Loucy (cell line): ENCODE data around the gene CLCNKB.
A peak's percentile ranks its signal among the peaks of the same experiment; 100 is the strongest.

Experiments
- H2AFZ ChIP-seq: fragments of 200-600 bp; sonication (generic); 2 replicates; pipeline ENCODE4 v1.6.0; 2016; ENCODE audit warnings: antibody characterized with exemption, mild to moderate bottlenecking, low read length, moderate library complexity
- H3F3A ChIP-seq: fragments of 200-600 bp; 2 replicates; pipeline ENCODE4 v1.6.0; 2016; ENCODE audit warnings: antibody characterized with exemption, low read depth, mild to moderate bottlenecking
- H3K27me3 ChIP-seq: fragments of 200-600 bp; sonication (generic); 2 replicates; pipeline ENCODE4 v1.6.1; 2014; ENCODE audit warnings: low read length, mild to moderate bottlenecking; ENCODE audit not compliant: insufficient read depth, poor library complexity, severe bottlenecking
- H3K36me3 ChIP-seq: fragments of 200-600 bp; sonication (generic); 2 replicates; pipeline ENCODE4 v1.6.1; 2016; ENCODE audit warnings: low read length; ENCODE audit not compliant: insufficient read depth
- H3K4me1 ChIP-seq: fragments of 200-600 bp; sonication (generic); 2 replicates; pipeline ENCODE4 v1.5.1; 2014; ENCODE audit warnings: low read length, mild to moderate bottlenecking; ENCODE audit not compliant: insufficient read depth, poor library complexity, severe bottlenecking
- H3K4me2 ChIP-seq: fragments of 200-600 bp; sonication (generic); 2 replicates; pipeline ENCODE4 v1.6.0; 2014; ENCODE audit warnings: antibody characterized with exemption, low read length, low read depth, mild to moderate bottlenecking; ENCODE audit not compliant: poor library complexity, severe bottlenecking
- H3K4me3 ChIP-seq: fragments of 200-600 bp; sonication (generic); 2 replicates; pipeline ENCODE4 v1.5.1; 2014; ENCODE audit warnings: low read length, mild to moderate bottlenecking, mixed read lengths; ENCODE audit not compliant: poor library complexity, severe bottlenecking
- H3K79me2 ChIP-seq: fragments of 200-600 bp; sonication (generic); 2 replicates; pipeline ENCODE4 v1.6.1; 2014; ENCODE audit warnings: low read length; ENCODE audit not compliant: insufficient read depth
- H3K9ac ChIP-seq: fragments of 200-600 bp; sonication (generic); 2 replicates; pipeline ENCODE4 v1.6.0; 2014; ENCODE audit warnings: mild to moderate bottlenecking, low read depth, low read length, moderate library complexity; ENCODE audit not compliant: poor library complexity, severe bottlenecking
- H3K9me2 ChIP-seq: fragments of 200-600 bp; sonication (generic); replicated peaks from 2 replicates; pipeline ENCODE4 v1.6.1; 2016; ENCODE audit warnings: low read depth, low read length, mixed read lengths
- H3K9me3 ChIP-seq: fragments of 200-600 bp; sonication (generic); 2 replicates; pipeline ENCODE4 v1.6.1; 2014; ENCODE audit warnings: mild to moderate bottlenecking, antibody characterized with exemption, low read length, low read depth; ENCODE audit not compliant: insufficient read depth
- H4K20me1 ChIP-seq: fragments of 200-600 bp; sonication (generic); 2 replicates; pipeline ENCODE4 v1.6.0; 2014; ENCODE audit warnings: antibody characterized with exemption, low read length, mild to moderate bottlenecking; ENCODE audit not compliant: insufficient read depth, poor library complexity, severe bottlenecking
- EZH2phosphoT487 ChIP-seq: fragments of 200-600 bp; IDR thresholded peaks from 2 replicates; pipeline ENCODE4 v1.6.1; 2018; ENCODE audit warnings: antibody characterized with exemption, mild to moderate bottlenecking, moderate library complexity, borderline replicate concordance
- TF ChIP-seq, protein P1 (sequence below): fragments of 200-600 bp; sonication (generic); conservative IDR thresholded peaks from 2 replicates; pipeline ENCODE4 v1.5.1; 2014; ENCODE audit warnings: mild to moderate bottlenecking, antibody characterized with exemption, low read length

Gene CLCNKB

DNA sequence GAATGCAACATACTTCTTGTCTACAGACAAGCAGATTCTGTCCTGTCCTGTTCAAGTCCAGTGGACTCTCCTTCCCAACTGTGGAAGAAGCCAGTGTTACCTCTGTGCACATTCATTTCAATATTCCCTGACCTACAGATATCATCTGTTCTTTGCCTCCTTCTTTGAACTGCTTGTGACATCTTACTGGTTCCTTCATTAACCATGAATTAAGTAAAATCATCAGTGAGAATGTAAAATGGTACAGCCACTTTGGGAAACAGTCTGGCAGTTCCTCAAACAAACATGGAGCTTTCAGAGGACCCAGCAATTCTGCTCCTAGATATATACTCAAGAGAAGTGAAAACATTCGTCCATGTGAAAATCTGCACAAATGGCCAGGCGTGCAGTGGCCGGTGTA is 32.7 kb upstream of the CLCNKB start:
- no peak overlapping the region for H3K9ac ChIP-seq
- H3K9me3 ChIP-seq, result no peaks in the 10 kb centered on the region
- no peaks in the 10 kb centered on the region for H3K4me1 ChIP-seq
- H3K4me2 ChIP-seq, result no peak overlapping the region
- H3K4me3 ChIP-seq, result no peak overlapping the region
- no peak overlapping the region for H2AFZ ChIP-seq
- no peaks in the 10 kb centered on the region for H4K20me1 ChIP-seq
- H3F3A ChIP-seq, result no peaks in the 10 kb centered on the region
- H3K27me3 ChIP-seq, result no peaks in the 10 kb centered on the region
- no peaks in the 10 kb centered on the region for H3K79me2 ChIP-seq
- no peaks in the 10 kb centered on the region for H3K36me3 ChIP-seq
- H3K9me2 ChIP-seq, result no peaks in the 10 kb centered on the region
- no peak for TF ChIP-seq EZH2phosphoT487
- TF ChIP-seq, protein P1, sequence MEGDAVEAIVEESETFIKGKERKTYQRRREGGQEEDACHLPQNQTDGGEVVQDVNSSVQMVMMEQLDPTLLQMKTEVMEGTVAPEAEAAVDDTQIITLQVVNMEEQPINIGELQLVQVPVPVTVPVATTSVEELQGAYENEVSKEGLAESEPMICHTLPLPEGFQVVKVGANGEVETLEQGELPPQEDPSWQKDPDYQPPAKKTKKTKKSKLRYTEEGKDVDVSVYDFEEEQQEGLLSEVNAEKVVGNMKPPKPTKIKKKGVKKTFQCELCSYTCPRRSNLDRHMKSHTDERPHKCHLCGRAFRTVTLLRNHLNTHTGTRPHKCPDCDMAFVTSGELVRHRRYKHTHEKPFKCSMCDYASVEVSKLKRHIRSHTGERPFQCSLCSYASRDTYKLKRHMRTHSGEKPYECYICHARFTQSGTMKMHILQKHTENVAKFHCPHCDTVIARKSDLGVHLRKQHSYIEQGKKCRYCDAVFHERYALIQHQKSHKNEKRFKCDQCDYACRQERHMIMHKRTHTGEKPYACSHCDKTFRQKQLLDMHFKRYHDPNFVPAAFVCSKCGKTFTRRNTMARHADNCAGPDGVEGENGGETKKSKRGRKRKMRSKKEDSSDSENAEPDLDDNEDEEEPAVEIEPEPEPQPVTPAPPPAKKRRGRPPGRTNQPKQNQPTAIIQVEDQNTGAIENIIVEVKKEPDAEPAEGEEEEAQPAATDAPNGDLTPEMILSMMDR, result no peak

GRCh38 chr1:16011936-16012589 is 31.5 kb upstream of the CLCNKB start:
- Histone ChIP-seq H3K9me2 (no peaks in the 10 kb centered on the region), H3K4me3 (no peak overlapping the region), H3K4me1 (no peaks in the 10 kb centered on the region), H3K9me3 (no peaks in the 10 kb centered on the region), H2AFZ (no peak overlapping the region), H3K79me2 (no peaks in the 10 kb centered on the region), H4K20me1 (no peaks in the 10 kb centered on the region), H3F3A (no peaks in the 10 kb centered on the region), H3K27me3 (no peaks in the 10 kb centered on the region), H3K4me2 (no peak overlapping the region), H3K9ac (no peak overlapping the region), H3K36me3 (no peaks in the 10 kb centered on the region)
- TF ChIP-seq, protein P1, result no peak
- no peak for TF ChIP-seq EZH2phosphoT487

DNA sequence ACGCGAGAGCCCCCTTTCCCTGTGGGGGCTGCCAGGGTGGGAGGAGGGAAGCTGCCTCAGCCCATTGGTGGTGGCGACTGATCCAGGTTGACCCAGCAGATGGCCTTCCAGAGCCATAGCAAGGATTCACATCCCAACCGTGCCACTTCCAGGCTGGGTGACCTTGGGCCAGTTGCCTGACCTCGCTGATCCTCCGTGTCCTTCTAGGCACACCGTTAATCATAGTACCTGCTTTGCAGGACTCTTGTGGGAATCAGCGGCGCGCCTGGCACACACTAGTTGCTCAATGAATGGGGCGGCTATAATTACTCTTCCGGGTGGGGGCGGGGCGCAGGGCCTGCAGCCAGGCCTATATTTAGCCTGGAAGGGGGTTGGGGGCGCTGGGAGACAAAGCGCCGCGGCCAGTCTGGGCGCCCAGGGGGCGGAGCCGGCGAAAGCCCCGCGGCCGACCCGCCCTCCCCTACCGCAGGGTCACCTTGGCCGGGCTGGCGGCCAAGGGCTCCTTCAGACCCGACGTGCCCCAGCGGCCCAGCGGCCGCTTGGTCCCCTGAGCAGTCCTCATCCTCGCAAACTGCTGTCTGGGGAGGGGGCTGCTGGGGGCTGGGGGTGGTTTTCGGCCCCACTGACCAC is 30.9 kb upstream of the CLCNKB start:
- no peak overlapping the region for H3K4me2 ChIP-seq
- no peak for TF ChIP-seq EZH2phosphoT487
- TF ChIP-seq, protein P1, result no peak
- no peaks in the 10 kb centered on the region for H3K27me3 ChIP-seq
- H3K79me2 ChIP-seq, result no peaks in the 10 kb centered on the region
- no peaks in the 10 kb centered on the region for H3K4me1 ChIP-seq
- no peaks in the 10 kb centered on the region for H3K36me3 ChIP-seq
- H3K9me3 ChIP-seq, result no peaks in the 10 kb centered on the region
- H3K9me2 ChIP-seq, result no peaks in the 10 kb centered on the region
- no peaks in the 10 kb centered on the region for H4K20me1 ChIP-seq
- no peaks in the 10 kb centered on the region for H3F3A ChIP-seq
- H3K4me3 ChIP-seq, result peak overlapping the region; percentile 44
- no peak overlapping the region for H3K9ac ChIP-seq
- 0 out of 2 replicates have a peak overlapping the region, but pooled peaks have one; percentile 19 for H2AFZ ChIP-seq
